HG02852 (cell line): ENCODE results near the gene FUCA1.
"Not testable (repeated sequence)": the region's sequence is repeated elsewhere in the genome, so short reads cannot be mapped to it uniquely, and the experiment has no call there.

ENCODE experiments used
- ATAC-seq: cut with Tn5 transposase; IDR thresholded peaks from one replicate; pipeline ENCODE4 v1.9.1; 2021; ENCODE audit warnings: mild to moderate bottlenecking, moderate library complexity; ENCODE audit not compliant: unreplicated experiment

Gene FUCA1

GRCh38 chr1:23896491-23896890, 28.4 kb upstream of the FUCA1 start:
- ATAC-seq, result no peak

- ATAC-seq, result no peak
Observed at GRCh38 chr1:23895993-23896392, 27.9 kb upstream of the FUCA1 start.

- ATAC-seq, result no peak
Observed at GRCh38 chr1:23895082-23895481, 27.0 kb upstream of the FUCA1 start.

GRCh38 chr1:23889074-23889473, 21.0 kb upstream of the FUCA1 start:
- no peak for ATAC-seq

GRCh38 chr1:23885222-23885621, 17.1 kb upstream of the FUCA1 start:
- no peak for ATAC-seq

- ATAC-seq, result no peak
Observed at GRCh38 chr1:23882746-23883145, 14.7 kb upstream of the FUCA1 start.

GRCh38 chr1:23879809-23880208, 11.7 kb upstream of the FUCA1 start:
- ATAC-seq, result no peak

- ATAC-seq, result no peak
Observed at GRCh38 chr1:23878668-23879067, 10.6 kb upstream of the FUCA1 start.

- ATAC-seq, result no peak
Observed at GRCh38 chr1:23875382-23875781, 7.3 kb upstream of the FUCA1 start.

- no peak for ATAC-seq
Observed at GRCh38 chr1:23872421-23872820, 4.3 kb upstream of the FUCA1 start.

- ATAC-seq, result no peak
Observed at GRCh38 chr1:23869051-23869450, 961 bp upstream of the FUCA1 start.

- ATAC-seq, result no peak
Observed at GRCh38 chr1:23868557-23869016, 497 bp upstream of the FUCA1 start.

GRCh38 chr1:23867542-23867894, 572 bp downstream of the FUCA1 start:
- ATAC-seq, result no peak

GRCh38 chr1:23865543-23865930, 2.6 kb downstream of the FUCA1 start:
- no peak for ATAC-seq

- ATAC-seq, result no peak
Observed at GRCh38 chr1:23864801-23865542, 3.1 kb downstream of the FUCA1 start.

- no peak for ATAC-seq
Observed at GRCh38 chr1:23862640-23863039, 5.5 kb downstream of the FUCA1 start.

GRCh38 chr1:23854568-23854967, 13.5 kb downstream of the FUCA1 start:
- no peak for ATAC-seq

- ATAC-seq, result not testable (repeated sequence)
Observed at GRCh38 chr1:23853124-23853523, 15.0 kb downstream of the FUCA1 start.

- not testable (repeated sequence) for ATAC-seq
Observed at GRCh38 chr1:23851406-23851805, 16.7 kb downstream of the FUCA1 start.

- ATAC-seq, result no peak
Observed at GRCh38 chr1:23848673-23849616, 19.1 kb downstream of the FUCA1 start.

- ATAC-seq, result not testable (repeated sequence)
Observed at GRCh38 chr1:23847482-23848095, 20.5 kb downstream of the FUCA1 start.

- ATAC-seq, result no peak
Observed at GRCh38 chr1:23845163-23845562, 22.9 kb downstream of the FUCA1 start.
